Esophagus muscularis mucosa (tissue), 4 donors: ENCODE results near the gene DYNLL1.
"Not testable (repeated sequence)": the region's sequence is repeated elsewhere in the genome, so short reads cannot be mapped to it uniquely, and the experiment has no call there.

Experiments used
- EP300 ChIP-seq: sonication (generic); formaldehyde crosslinking; IDR thresholded peaks from one replicate; pipeline ENCODE4 v1.6.1; 2017; ENCODE audit warnings: antibody characterized with exemption
- POLR2AphosphoS5 ChIP-seq, 2 donors: sonication (generic); formaldehyde crosslinking; IDR thresholded peaks; one replicate each; pipeline ENCODE4 v1.6.1; 2017; ENCODE audit warnings: antibody characterized with exemption in 2 of 2
- TF ChIP-seq, protein P1 (sequence below), 3 experiments: fragments of 200-600 bp in 2 of 3; fragments of 450-650 bp in 1 of 3; sonication (generic) in 2 of 3; IDR thresholded peaks; one replicate each; pipeline ENCODE4 v1.5.1; 2017 to 2019; ENCODE audit warnings: antibody characterized with exemption in 3 of 3, mild to moderate bottlenecking in 2 of 3, moderate library complexity in 1 of 3

DNA sequence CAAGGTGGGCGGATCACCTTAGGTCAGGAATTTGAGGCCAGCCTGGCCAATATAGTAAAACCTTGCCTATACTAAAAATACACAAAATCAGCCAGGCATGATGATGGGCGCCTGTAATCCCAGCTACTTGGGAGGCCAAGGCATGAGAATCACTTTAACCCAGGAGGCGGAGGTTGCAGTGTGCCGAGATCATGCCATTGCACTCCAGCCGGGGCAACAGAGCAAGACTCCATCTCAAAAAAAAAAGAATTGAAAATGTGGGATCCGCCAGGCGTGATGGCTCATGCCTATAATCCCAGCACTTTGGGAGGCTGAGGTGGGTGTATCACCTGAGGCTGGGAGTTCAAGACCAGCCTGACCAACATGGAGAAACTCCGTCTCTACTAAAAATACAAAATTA lies 23.4 kb downstream of the DYNLL1 start:
- TF ChIP-seq, protein P1, sequence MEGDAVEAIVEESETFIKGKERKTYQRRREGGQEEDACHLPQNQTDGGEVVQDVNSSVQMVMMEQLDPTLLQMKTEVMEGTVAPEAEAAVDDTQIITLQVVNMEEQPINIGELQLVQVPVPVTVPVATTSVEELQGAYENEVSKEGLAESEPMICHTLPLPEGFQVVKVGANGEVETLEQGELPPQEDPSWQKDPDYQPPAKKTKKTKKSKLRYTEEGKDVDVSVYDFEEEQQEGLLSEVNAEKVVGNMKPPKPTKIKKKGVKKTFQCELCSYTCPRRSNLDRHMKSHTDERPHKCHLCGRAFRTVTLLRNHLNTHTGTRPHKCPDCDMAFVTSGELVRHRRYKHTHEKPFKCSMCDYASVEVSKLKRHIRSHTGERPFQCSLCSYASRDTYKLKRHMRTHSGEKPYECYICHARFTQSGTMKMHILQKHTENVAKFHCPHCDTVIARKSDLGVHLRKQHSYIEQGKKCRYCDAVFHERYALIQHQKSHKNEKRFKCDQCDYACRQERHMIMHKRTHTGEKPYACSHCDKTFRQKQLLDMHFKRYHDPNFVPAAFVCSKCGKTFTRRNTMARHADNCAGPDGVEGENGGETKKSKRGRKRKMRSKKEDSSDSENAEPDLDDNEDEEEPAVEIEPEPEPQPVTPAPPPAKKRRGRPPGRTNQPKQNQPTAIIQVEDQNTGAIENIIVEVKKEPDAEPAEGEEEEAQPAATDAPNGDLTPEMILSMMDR (IDR thresholded peaks at IDR 0.05), result not testable (repeated sequence)
- TF ChIP-seq POLR2AphosphoS5 (IDR thresholded peaks at IDR 0.05); EP300: not testable (repeated sequence)
